ENCODE measurements around the gene ST6GAL1.
A peak's percentile ranks its signal among the peaks of the same experiment; 100 is the strongest.

Gene ST6GAL1

DNA sequence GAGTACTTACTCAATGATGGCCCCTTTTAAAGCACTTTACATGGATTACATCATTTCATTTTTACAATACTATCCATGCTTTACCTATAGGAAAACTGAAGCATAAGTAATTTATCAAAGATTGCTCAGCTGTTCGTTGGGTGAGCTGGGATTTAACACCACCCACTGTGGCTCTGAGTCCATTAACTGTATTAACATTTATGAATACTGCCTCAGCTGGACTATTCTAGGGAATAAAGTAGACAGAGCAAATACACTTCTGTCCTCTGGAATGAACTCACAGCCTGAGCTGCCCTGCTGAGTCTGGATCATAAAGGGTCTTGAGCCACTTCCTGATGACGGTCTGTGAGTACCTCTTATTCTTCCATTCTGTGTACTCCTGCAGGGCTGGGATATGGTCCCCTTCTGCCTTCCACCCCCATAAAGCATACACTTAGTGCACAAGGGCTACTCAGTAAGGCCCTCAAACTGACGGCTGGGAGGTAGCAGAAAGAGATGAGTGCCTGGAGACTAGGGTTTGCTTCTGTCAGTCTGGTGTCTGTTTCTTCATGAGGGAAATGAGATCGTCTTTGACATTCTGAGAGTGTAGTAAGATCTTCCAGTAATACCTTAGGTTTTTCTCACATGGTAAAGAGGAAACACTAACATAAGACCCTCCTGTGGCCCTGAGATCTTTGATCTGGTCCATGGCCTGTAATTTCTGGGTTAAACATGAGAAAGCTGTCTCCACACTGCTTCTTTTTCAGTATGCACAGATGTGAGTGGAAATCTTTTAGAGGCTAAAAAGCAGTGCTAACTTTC is 12.6 kb upstream of the ST6GAL1 start:
- no peak for DNase-seq

DNA sequence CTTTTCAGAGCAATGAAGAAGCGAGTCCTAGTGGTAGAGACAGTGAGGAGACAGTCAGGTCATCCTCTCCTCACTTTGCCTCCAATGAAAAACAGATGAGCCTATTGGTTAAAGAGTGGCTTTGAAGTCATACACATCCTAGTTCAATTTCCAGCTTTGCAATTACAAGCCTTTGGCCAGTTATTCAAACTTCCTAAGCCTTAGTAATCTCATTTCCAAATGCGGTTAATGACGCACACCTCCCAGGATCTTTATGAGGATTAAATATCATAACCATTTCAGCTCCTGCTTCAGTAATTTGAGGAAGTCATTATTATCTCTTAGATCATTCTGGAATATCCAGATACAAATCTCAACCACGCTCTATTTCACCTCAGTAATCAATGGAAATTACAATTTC is 10.0 kb upstream of the ST6GAL1 start:
- no peak for DNase-seq

DNA sequence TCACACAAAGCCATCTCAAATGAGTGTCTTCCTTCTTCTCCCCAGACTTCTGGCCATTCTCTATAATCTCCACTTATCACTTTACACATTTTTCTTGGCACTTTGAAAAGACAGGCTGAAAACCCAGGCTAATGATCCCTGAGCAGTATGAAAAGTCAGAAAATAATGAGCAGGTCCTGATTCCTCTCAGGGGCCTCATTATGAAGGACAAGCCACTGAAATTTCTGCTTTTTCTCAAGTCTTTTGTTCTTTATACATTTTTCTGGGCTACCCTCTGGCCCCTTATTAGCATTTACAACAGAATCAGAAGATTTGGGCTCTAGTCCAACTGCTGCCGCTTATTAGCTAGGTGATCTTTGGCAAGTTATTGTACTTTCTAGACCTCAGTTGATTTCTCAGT is 9.5 kb upstream of the ST6GAL1 start:
- no peak for DNase-seq

DNA sequence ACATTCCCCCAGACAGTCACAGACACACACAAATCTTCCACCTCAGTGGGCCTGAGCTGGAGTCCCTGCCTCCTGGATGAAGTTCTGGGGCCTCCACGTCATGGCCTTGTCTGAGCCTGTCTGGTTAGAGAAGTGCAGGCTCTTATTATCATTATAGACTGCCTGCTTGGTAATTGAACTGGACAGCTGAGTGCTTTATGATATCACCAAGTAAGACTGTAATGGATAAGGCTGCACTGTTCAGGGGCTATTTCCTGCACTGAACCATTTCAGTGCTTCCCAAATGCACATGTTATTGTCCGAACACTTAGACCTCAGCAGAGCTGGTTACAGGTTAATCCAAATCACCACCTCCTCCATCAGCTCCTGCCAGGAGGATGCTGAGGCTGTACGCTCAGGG is 8.7 kb upstream of the ST6GAL1 start:
- DNase-seq, result no peak

DNA sequence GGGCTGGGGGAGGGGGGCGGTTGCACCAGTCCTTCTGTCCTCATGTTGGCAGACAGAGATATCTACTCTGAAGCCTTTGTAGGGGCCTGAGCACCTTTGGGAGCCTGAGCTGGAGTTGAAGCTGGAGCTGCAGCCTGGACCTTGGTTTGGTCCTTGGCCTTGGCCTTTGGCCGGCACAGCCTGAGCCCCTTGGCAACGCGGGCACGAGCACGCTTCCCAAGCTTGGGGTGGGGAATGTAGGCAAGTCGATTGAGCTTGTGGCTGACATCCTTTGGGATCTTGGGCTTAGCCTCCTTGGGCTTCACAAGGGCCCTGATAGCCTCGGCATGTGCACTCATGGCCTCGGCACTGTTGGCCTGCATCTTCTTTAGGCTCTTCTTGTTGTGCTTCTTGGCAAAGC is 8.1 kb upstream of the ST6GAL1 start:
- DNase-seq, result no peak

DNA sequence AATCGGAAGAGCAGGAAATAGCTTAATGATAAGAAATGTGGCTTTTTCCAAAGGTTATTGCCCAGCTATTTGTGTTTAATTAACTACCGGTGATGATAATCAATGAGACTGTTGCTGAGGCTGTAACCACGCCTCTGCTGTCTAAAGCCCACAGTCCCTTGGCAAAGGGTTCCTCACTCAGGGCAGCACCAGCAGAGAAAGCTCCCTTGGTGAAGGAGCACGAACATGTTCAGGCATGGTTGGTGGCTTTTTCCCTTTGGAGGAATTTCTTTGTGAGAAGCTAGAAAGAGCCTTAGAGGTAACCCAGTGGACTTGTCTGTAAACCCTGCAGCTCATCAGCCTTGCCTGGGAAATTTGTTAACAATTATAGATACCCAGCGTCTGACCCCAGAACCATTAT is 7.5 kb upstream of the ST6GAL1 start:
- DNase-seq, result no peak

DNA sequence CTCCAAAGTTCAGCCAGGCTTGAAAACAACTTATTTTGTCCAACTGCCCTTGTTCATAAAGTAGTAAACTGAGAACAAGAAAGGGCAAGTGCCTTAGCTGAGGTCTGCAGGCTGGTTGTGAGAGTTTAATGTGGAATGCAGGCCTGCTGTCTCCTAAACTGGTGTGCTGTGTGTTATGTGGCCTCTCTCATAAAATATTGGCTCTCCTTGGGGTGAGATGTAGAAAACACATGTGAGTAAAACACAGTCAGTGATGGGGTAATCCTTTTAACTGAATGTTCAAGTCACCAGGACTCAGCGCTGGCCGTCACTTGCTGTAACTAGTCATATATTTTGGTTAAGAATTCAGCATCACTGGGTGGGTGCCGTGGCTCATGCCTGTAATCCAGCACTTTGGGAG is 7.1 kb upstream of the ST6GAL1 start:
- no peak for DNase-seq

DNA sequence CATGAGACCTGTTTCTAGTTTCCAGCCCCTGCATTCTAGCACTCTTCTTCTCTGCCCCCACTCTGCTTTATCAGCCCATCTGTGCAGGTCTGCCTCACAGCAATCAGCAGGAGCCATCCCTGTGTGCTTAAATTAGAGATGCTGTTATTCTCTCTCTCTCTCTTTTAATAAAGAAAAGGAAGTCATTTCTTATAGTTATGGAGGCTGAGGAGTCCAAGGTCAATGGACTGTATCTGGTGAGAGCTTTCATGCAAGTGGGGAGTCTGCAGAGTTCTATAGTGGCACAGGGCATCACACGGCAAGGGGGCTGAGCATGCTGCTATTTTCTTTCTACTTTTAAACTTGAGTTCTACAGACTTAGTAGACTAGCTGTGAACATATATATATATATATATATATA is 4.5 kb upstream of the ST6GAL1 start:
- no peak for DNase-seq

DNA sequence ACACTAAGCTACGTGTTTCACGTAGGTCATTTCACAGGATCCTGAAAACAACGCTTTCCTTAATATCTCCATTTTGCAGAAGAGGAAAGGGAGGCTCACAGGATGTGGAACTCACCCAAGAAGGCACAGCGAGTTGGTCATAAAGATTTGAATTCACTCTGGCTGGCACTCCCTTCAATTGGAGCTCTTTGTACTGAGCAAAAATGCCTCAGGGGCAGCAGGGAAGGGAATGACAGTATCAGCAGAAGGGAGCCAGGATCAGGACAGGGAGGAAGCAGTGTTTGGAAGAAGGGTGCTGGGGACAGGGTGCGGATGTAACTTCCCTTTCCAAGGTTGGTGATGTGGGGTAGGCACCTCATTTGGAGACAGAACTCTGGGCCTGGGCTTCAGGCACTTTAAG is 1.1 kb upstream of the ST6GAL1 start:
- DNase-seq, result no peak

DNA sequence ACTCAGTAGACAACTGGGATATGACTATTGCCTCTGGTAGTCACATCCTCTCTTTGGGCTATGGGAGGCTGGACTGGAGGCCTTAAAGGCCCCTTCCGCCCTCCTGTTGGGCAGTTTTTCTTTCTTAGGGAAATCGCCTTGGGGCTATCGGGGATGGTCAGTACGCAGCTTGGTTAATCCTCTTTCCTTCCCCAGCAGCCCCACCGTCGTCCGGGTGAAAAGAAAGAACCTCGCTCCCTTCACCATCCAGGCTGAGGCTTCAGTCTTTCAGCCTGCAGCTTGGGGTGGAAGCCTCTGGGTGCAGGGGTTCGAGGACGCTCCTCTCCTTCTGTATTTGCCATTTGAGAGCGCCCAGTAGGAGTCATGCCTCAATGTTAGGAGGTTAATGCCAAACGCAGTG is 641 bp upstream of the ST6GAL1 start:
- no peak for DNase-seq

DNA sequence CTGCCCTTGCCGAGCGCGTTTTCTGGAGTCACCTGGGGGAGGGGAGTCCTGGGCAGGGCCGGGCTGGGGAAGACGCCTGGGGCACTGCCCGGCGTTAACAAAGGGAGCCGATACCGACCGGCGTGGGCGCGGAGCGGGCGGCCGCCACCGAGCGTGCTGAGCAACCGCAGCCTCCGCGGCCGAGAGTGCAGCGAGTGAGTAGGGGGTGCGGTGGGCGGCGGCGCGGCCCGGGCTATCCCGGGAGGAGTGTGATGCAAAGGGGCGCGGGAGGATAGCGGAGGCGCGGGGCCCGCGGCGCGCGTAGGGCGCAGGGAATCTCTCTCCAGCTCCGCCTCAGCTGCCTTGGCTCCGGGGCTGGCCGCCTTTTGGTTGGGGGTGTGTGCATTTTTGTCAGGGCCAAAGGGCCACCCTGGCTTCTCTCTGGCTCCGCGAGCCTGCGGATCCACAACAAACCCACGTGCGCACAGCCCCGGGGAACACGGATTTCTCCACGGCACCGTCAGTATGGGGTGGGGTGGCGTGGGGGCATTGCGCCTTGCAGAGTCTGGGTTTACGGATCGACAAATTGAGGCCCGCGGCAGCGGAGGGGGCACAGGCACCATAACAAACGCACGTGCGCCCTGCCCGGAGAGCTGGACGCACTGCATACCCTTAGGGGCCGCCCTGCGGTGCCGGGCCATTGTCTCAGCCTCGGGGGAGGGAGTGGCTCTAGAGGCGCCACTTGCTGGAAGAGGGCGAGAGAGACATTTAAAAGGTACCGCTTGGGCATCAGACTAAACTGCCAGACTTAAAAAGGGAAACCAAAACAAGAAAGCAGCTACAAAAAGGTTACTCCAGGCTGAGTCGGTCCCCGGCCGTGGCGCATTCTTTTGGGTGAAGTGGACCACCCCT is 560 bp downstream of the ST6GAL1 start:
- DNase-seq, result peak; percentile 61

DNA sequence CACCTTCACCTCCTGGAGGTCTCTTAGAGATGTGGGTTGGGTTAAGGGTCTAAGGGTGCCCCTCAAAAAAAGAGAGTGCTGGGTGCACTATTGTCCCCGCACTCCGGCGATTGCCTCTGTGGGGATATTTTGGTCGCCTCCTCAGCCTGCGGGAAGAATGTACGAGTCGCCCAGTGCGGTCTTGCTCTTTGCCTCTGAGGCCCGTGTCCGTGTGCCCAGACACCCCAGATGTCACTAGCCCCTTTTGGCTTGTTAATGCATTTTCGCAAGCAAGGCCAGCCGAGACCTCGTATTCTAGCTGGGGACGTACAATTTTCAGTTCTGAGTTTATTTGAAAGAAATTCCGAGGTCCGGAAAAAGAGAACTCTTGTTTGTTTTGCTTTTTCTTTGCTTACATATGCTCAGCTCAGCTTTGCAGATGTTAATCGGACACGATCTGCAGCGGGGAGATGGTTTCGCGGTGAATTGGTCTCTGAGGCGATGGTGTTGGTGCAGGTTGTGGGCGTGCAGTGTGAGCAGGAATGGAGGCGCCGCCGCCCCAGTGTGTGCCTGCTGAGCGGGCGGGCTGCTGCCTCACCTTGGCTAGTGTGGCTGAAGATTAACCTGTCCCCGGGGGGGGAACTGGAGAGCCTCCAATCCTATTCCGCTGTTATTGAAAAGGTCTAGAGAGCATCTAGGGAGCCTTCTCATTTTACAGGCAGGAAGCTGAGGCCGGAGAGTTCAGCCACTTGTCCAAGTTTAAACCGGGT is 1.4 kb downstream of the ST6GAL1 start:
- peak; percentile 50 for DNase-seq

DNA sequence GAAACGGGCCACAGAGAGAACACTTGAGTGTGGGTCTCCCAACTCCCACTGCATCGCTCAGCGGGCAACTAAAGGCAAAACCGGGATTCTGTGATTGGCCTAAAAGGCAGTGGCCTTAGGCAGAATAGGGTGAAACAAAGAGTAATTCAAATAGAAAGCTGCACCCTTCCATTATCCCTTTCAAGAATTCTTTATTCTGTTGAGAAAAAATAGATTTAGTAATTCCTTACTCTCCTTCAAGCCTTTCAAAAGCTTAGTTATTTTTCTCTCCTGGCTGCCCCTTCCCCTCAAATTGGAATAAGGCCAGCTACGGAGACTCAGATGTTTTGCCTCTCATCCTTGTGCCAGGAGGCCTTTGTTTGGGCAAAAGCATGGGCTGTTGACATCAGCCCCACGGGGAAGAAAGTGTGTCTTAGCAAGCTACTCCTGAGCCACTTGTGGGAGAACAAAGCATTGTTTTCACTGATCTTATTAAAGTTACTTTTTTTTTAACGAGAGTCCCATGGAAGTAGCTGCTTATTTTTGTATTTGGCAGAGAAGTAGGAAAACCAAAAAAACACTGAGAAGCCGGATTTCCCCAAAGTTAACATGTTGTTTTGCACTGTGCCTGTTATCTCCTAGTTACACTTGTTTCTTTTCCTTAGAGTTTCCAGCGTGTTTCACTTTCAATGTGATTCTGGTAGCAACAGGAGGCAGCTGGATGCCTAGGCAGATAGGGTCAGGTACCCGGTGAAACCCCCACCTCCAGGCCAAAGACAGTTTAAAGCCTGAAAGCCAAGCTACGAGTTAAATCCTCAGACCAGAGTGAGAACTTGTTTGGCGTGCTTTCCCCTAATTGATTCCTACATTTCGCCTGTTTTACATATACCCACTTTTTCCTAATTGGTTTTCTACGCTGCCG is 2.2 kb downstream of the ST6GAL1 start:
- no peak for DNase-seq

DNA sequence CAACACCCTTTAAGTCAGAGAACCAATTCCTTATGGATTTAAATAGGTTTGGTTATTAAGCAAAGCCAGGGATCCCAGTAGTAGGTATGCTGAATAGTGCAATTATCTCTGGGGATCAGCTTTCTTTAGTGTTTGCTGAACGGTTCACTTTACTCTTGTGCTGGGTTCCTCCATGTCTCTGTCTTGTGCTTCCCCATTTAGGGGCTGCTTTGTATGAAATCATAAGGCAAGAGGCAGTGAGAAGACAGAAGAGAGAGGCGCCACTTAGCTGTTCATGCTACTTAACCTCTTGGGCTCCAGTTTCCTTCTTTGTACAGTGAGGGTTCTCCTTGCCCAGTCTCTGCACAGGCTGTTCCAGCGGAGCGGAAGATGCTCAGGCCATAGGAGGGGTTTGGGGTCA is 3.5 kb downstream of the ST6GAL1 start:
- DNase-seq, result no peak

DNA sequence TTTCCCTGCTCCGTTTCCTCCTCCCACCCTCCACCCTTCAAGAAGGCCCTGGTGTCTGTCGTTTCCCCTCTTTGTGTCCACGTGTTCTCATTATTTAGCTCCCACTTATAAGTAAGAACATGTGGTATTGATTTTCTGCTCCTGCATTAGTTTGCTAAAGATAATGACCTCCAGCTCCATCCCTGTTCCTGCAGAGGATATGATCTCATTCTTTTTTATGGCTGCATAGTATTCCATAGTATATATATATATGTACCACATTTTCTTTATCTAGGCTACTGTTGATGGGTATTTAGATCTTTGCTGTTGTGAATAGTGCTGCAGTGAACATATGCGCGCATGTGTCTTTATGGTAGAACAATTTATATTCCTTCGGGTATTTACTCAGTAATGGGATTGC is 4.8 kb downstream of the ST6GAL1 start:
- DNase-seq, result no peak

DNA sequence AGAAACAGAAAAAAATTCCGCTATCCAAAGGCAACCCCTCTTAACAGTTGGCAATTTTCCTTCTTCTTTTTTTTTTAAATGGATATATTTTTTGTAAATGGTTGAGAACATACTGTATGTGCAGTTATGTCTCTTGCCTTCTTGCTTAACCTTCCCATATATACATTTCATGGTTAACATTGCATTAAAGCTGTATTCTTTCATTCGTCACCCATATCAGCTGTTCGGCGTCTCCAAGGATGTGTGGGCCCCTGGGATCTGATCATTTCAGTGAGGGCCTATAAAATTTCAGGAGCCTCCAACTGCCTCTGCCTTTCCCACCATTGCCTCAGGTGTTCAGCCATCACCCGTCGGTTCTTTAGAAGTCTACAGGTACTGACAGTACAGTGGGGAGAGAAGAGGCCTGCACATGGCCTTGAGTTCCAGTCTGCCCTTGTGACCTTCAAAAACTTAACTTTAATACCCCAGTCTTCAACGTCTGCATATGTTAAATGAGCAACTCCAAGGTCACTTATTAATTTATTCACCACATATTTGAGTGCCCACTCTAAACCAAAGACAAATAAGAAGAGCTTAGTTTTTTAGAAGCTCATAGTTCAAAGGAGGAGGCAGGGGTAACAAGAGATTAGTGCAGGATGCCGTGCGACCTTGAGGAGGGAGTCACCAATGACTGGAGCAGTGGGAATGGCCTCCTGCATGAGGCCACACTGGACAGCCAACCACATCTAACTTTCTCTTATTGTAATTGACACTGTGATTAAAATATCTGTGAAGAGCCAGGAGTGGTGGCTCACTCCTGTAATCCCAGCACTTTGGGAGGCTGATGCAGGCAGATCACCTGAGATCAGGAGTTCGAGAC is 6.9 kb downstream of the ST6GAL1 start:
- DNase-seq, result no peak

DNA sequence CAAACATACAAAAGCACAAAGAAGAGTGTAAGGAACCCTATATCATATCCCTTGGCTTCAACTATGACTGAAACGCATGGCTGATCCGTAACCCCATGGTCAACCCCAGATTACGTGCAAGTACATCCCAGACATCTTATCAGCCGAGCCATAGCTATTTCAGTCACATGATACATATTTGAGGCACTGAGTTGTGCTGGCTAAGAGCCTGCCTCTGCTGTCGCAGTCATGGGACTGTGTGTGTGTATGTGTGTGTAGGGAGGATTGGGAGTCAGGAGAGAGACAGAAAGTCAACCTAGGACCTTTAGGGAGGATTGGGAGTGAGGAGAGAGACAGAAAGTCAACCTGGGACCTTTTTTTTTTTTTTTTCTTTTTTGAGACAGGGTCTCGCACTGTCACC is 8.4 kb downstream of the ST6GAL1 start:
- no peak for DNase-seq

DNA sequence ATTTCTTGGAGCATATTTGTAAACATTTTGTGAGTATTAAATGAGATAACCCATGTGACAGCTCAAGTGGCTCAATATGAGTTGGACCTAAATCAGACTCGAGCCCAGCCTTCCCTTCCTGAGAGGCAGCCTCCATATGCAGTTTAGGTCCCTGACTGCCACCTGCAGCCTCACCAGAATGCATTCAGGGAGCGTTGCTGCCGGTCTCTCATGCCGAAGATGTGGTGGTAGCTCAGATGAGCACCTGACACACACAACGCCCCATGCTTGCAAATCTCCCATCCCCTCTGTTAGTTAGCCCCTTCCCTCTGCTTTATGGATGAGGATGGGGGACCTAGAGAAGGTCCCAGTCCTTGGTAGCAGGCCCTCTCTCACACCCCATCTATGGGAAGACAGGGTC is 9.2 kb downstream of the ST6GAL1 start:
- DNase-seq, result no peak

DNA sequence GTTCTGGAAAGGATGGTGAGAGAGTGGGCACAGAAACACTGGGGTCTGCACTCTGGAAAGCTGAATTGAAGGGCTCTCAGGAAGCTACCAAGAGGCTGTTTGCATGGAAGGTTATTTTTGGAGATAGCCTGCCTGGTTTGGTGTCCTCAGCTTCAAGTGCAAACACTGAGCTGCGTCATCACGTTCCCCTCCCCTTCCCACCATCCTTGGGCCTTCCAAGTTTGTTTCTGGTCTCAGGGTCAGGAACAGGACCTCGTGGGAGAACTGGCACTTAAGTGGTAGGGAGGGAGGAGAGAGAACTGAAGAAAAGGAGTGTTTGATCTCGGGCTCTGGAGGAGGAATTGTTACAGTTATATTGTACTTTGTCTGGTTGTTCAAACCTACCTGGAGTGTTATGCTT is 10.6 kb downstream of the ST6GAL1 start:
- DNase-seq, result no peak

DNA sequence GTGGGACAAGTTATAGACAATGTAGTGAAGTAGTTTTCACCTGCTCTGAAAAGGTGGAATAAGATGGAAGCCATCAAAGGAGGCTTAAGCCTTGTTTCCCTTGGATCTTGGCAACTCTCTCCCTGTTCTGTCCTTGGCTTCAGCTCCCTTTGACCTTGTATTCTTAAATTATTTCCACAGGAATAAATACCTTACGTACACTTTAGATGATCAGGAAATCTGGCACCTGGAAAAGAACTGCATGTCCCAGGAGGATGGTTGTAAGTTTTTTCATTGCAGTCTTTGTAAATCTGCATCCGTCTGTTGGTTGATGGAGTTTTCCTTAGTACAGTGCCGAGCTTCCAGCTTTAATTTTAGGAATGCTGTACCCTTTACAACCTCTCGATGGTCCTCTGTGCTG is 11.8 kb downstream of the ST6GAL1 start:
- DNase-seq, result no peak

DNA sequence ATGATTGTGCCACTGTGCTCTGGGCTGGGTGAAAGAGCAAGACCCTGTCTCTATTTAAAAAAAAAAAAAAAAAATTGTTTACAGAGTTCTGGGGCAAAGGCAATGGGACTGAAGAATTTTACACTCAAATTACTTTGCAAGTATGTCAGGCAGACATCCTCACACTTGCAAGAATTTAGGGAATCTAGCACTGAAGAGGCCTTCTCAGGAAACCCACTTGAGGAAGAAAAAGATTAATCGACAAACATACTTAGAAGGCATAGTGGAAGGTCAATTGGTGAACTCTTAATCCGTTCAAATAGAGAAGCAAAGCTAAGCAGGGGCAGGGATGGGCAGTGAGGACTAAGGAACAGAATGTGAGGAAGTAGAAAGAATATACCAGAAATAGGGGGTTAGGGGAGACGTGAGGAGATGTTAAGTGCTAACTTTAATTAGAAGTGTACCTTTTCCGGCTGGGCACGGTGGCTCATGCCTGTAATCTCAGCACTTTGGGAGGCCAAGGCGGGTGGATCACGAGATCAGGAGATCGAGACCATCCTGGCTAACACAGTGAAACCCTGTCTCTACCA is 15.0 kb downstream of the ST6GAL1 start:
- no peak for DNase-seq
